Cardiac ventricle fibroblast (primary cell): ENCODE measurements around the gene TEDC1. TPM values are rescaled to one million over a fixed set of nuclear protein-coding genes. Genes with fewer than 3 reads are reported as not detected.

Source experiments
- total RNA-seq: library from RNA; depleted of rRNA; stranded (reverse); fragments of >200 nt; gene quantifications from 2 replicates; pipeline ENCODE4 v1.2.3, GENCODE V29; 2015

Gene TEDC1, protein sequence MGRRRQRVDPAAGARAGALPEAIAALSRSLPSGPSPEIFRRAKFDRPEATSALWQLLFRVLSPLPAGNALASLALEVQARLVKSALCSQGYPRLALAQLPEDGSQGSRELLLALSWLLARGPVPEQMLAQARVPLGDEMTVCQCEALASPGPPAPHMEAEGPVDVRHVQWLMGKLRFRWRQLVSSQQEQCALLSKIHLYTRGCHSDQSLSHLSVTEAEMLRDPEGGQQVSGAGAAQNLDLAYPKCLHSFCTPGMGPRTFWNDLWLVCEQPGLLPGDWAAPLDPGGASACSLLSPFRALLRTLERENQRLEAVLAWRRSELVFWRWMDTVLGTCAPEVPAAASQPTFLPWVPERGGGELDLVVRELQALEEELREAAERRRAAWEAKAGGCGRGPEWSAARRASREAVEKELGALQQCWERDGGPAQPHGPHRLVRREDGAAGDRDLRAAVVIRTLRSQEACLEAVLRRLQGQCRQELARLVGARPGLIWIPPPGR
- 1.7 and 2.0 TPM in 2 replicates for total RNA-seq

DNA sequence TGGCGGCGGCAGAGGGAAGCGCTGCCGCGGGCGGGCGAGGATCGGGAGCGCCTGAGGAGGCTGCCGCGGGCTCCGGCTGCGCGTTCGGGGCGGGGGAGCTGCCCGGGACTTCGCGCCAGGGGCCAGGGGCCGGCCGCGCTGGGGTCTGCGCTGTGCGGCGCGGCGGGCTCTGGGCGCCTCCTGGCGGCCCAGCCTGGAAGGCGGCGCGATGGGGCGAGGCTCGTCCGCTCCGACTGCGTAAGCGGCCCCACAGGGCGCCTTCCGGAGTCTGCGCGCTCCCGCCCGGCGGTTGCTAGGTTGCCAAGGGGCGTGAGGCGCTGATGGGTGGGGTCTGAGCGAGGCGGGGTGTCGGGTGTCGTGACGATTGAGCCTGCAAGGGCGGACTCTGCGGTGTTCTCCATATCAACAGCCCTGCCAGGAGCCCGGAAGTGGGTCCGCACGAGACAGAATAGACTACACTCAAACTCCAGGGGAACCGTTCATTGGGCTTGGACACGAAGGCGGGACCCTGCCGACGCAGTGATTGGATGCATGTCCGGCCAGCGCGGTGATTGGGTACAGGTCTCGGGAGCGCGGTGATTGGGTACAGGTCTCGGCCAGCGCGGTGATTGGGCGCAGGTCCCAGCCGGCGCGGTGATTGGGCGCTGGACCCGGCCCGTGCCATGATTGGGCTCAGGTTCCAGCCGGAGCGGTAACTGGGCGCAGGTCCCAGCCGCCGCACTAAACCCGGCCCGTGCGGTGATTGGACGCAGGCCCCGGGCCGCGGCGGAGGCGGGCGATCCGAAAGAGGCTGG, at the start of gene TEDC1:
TSS of gene TEDC1 (plus strand) at position 675 of the 794 bp plus-strand sequence. CDS start 130 bp downstream, outside the sequence.

DNA sequence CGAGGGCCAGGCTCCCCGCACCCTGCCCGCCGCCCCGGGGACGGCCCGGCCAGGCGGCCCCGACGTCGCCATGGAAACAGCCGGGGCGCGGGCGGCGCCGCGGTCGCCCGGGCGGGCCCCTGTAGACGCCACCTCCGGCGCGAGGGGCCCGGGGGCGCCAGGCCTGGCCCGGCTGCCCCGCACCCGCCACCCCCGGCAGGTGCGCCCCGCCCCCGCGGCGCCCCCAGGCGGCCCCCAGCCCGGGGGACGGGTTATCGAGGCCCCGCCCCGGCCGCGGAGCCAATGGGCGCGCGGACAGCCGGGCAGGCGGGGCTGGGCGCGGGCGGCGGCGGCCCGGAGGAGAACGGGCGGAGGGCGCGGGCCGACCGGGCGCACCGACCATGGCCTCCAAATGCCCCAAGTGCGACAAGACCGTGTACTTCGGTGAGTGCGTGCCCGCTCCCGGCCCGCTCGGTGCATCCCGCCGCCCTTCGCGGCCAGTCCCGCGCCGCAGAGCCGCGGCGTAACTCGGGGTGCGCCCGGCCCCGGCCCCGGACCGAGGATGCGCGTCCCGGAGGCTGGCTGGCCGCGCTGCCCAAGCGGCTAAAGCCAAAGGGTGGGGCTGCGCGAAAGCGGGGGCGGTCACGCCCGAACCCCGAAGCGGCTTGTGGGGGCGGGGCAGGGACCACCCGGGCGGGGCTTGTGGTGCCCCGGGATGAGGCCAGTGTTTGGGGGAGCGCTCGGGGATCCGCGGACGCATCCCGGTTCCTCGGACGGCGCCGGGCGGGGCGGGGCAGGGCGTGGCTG, 16.4 kb upstream of the TEDC1 start, which contains the start of gene CRIP2:
TSS of gene CRIP2 (plus strand) at position 339 of the 786 bp plus-strand sequence. CDS start at position 381, 42 bp downstream.

DNA sequence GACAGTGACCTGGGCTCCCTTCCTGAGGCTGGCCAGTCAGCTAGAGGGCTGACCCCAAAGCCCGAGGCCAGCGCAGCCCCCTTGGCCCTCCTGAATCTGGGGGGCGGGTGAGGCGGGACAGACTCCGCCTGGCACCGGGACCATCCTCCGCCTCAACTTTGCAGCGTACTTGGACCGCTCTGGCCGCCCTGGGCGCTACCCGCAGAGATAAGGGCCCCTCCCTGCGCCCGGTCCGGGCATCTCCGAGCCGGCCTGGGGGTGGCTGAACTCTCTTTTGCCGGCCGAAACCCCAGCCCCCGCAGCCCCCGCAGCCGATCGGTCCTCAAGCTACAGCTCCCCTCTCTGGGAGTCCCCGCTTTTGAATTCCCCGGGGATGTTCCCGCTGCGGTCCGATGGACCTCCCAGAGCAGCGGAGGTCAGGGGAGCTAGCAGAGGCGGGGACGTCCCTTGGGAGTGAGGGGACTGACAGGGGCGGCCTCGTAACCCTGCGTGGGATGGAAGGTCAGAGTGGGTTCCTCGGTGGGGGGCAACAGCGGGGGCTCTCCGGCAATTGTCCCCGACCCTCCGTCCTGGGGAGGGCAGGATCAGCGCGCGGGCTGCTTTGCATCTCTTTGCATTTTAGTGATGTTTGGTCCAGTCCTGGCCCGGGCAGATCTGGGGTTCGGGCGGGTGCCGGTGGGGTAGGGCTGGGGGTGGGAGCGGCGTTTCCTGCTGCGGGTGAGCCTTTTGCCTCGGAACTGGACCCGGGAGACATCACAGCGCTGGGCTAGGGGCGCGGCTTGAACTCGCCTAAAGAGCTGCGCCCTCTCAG, 4.7 kb upstream of the TEDC1 start, which contains the start of gene CRIP1:
TSS of gene CRIP1 (plus strand) at position 724 of the 811 bp plus-strand sequence. CDS start 374 bp downstream, outside the sequence.

DNA sequence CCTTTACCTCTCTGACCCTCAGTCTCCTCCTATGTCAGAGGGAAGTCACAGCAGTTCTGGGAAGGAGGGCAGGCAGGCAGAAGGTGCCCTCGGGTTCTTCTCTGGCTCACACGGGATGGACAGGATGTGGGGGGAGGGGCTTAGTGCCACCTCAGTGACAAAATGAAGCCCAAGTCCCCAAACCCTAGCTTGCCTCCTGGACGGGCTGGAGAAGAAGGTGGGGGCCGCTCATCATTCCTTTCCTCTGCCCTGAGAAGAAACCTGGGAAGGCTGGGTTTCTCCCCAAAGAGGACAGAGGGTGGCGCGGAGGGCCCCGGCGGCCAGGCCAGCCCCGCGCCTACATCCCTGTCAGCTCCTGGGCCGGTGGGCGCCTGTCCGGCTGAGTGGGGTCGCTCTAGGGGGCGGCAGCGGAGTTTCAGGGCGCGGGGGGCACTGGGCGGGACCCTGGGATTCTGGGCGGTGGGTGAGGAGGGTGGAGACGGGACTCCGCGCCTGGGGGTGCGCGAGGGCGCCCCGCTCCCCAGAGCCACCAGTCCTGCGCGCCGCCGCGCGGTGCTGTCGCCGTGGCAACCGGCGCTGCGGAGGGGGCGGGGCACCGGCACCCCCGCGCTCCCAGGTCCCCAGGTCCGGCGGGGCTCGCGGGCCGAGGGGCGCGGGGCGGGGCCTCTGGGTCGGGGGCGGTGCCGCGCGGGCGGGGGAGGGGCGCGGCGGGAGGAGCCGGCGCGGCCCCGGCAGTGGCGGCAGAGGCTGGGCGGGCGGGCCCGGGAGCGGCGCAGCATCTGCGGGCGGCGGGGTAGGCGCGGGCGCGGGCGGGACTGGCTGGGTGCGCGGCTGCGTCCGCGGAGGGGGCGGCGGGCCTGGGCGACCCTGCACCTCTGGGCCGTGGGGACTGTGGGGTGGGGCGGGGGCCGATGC, 35.1 kb downstream of the TEDC1 start, which contains the start of gene TMEM121:
TSS of gene TMEM121 (plus strand) at position 723 of the 915 bp plus-strand sequence. CDS start 2,252 bp downstream, outside the sequence.

Other genes with a start within 250 kb of the TEDC1 start
- gene BTBD6, start 242.7 kb upstream of the TEDC1 start, total RNA-seq: 32.1 and 34.8 TPM in 2 replicates
- gene BRF1, start 190.2 kb upstream of the TEDC1 start, total RNA-seq: 24.8 and 28.1 TPM in 2 replicates
- 35.2 and 38.4 TPM in 2 replicates for gene PACS2, start 176.5 kb upstream of the TEDC1 start, total RNA-seq
- 0.06 and 0.44 TPM in 2 replicates for gene TEX22, start 92.7 kb upstream of the TEDC1 start, total RNA-seq
- 66.3 and 70.3 TPM in 2 replicates for gene MTA1, start 71.4 kb upstream of the TEDC1 start, total RNA-seq
- gene CRIP2, start 16.4 kb upstream of the TEDC1 start, total RNA-seq: 57.6 and 71.1 TPM in 2 replicates
- gene CRIP1, start 4.4 kb upstream of the TEDC1 start, total RNA-seq: 0.64 and 10.0 TPM in 2 replicates
- 9.3 and 9.9 TPM in 2 replicates for gene TMEM121, start 35.3 kb downstream of the TEDC1 start, total RNA-seq